ENCODE data around the gene CD68. TPM values are rescaled to one million over a fixed set of nuclear protein-coding genes. Genes with fewer than 3 reads are reported as not detected.
"Not testable (repeated sequence)": the region's sequence is repeated elsewhere in the genome, so short reads cannot be mapped to it uniquely, and the experiment has no call there.

Gene CD68
- total and polyA plus RNA-seq, 4 donors, result 33.3 to 595 (median 395) TPM

DNA sequence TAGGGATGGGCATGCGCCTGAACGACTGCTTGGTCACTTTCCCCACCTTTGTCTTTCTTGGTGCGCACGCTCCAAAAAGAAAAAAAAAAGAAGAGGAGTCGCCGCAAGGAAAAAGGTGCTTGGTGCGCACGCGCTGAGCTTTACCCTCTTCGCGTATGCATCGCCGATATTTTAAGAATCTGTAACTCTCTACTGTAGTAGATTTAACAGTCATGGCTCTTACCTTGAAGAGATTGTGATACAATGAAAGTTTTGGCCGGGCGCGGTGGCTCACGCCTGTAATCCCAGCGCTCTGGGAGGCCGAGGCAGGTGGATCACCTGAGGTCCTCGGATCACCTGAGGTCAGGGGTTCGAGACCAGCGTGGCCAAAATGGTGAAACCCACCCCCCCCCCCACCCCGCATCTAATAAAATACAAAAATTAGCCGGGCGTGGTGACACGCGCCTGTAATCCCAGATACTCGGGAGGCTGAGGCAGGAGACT lies 35.9 kb downstream of the CD68 start:
- Histone ChIP-seq H3K27me3 (ENCODE audit: control insufficient read depth in 3 of 3, insufficient read depth in 3 of 3, low read length in 2 of 3) (no peaks in the 10 kb centered on the region), H3K36me3 (ENCODE audit: control insufficient read depth in 4 of 4, insufficient read depth in 4 of 4, low read length in 4 of 4) (peaks cover 0 to 11% (median 1%) of the 10 kb centered on the region in 4 donors), H3K9me3 (ENCODE audit: control insufficient read depth in 4 of 4, insufficient read depth in 3 of 4, low read length in 3 of 4) (no peaks in the 10 kb centered on the region), H3K4me1 (ENCODE audit: control insufficient read depth in 5 of 5, insufficient read depth in 5 of 5, low read length in 5 of 5) (peaks cover 5 to 23% (median 16%) of the 10 kb centered on the region in 5 donors), H3K9ac (ENCODE audit: insufficient read depth in 1 of 2, low read length in 2 of 2) (peak overlapping the region in 1 of 2 donors; percentile 91), H3K27ac (ENCODE audit: low read depth in 1 of 2, low read length in 1 of 2) (peak overlapping the region; percentile 61 to 85), H3K4me3 (no peak overlapping the region)
- DNase-seq, result no peak
- TF ChIP-seq, protein P1, sequence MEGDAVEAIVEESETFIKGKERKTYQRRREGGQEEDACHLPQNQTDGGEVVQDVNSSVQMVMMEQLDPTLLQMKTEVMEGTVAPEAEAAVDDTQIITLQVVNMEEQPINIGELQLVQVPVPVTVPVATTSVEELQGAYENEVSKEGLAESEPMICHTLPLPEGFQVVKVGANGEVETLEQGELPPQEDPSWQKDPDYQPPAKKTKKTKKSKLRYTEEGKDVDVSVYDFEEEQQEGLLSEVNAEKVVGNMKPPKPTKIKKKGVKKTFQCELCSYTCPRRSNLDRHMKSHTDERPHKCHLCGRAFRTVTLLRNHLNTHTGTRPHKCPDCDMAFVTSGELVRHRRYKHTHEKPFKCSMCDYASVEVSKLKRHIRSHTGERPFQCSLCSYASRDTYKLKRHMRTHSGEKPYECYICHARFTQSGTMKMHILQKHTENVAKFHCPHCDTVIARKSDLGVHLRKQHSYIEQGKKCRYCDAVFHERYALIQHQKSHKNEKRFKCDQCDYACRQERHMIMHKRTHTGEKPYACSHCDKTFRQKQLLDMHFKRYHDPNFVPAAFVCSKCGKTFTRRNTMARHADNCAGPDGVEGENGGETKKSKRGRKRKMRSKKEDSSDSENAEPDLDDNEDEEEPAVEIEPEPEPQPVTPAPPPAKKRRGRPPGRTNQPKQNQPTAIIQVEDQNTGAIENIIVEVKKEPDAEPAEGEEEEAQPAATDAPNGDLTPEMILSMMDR (IDR thresholded peaks at IDR 0.05; ENCODE audit: control extremely low read depth, extremely low read depth), result no peak
- no peak for ATAC-seq (ENCODE audit: insufficient read depth, low FRiP score)
- 6 to 7% methylated on average over 28 of the region's 28 CpGs for WGBS, 2 donors

DNA sequence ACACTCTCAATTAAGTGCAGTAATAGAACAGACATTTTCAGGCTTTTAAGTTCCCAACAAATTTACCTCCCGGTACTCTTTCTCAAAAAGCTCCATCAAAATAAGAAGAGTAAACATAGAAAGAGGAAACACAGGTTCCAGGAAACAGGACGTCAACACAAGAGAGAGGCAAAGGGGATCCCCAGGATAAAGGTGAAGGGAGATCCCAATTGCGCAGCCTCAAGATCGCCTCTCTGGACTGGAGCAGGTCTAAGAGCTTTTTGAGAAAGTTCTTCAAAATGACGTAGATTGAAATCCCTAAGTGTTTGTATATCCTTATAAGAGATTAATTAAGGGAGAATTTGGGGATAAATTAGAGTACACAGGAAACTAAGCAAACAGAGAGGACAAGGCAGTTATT lies 39.2 kb downstream of the CD68 start:
- WGBS, 2 donors, result 56 to 66% methylated on average over 5 of the region's 5 CpGs
- TF ChIP-seq, protein P1 (IDR thresholded peaks at IDR 0.05; ENCODE audit: control extremely low read depth, extremely low read depth), result no peak
- no peak overlapping the region for H3K4me3 ChIP-seq
- H3K27me3 ChIP-seq (ENCODE audit: control insufficient read depth in 3 of 3, insufficient read depth in 3 of 3, low read length in 2 of 3), result no peaks in the 10 kb centered on the region
- H3K4me1 ChIP-seq (ENCODE audit: control insufficient read depth in 5 of 5, insufficient read depth in 5 of 5, low read length in 5 of 5), result peaks cover 0 to 5% (median 2%) of the 10 kb centered on the region in 5 donors
- H3K9me3 ChIP-seq (ENCODE audit: control insufficient read depth in 4 of 4, insufficient read depth in 3 of 4, low read length in 3 of 4), result no peaks in the 10 kb centered on the region
- DNase-seq (no peak), ATAC-seq (ENCODE audit: insufficient read depth, low FRiP score) (no peak)
- no peaks in the 10 kb centered on the region for H3K36me3 ChIP-seq (ENCODE audit: control insufficient read depth in 4 of 4, insufficient read depth in 4 of 4, low read length in 4 of 4)
- H3K9ac ChIP-seq (ENCODE audit: insufficient read depth in 1 of 2, low read length in 2 of 2), result no peak overlapping the region
- H3K27ac ChIP-seq (ENCODE audit: low read depth in 1 of 2, low read length in 1 of 2), result no peak overlapping the region

DNA sequence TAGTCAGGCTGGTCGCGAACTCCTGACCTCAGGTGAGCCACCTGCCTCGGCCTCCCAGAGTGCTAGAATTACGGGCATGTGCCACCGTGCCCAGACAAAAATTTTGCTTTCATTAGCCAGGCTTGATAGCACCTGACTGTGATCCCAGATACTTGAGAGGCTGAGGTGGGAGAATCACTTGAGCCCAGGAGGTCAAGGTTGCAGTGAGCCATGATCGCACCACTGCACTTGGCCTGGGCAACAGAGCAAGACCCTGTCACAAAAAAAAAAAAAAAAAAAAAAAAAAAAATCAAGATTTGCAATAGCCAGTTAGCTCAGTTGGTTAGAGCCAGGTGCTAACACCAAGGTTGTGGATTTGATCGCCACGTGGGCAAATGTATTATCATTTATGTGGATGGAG lies 41.4 kb downstream of the CD68 start:
- no peaks in the 10 kb centered on the region for H3K36me3 ChIP-seq (ENCODE audit: control insufficient read depth in 4 of 4, insufficient read depth in 4 of 4, low read length in 4 of 4)
- no peak overlapping the region for H3K9ac ChIP-seq (ENCODE audit: insufficient read depth in 1 of 2, low read length in 2 of 2)
- H3K4me3 ChIP-seq, result no peak overlapping the region
- no peaks in the 10 kb centered on the region for H3K4me1 ChIP-seq (ENCODE audit: control insufficient read depth in 5 of 5, insufficient read depth in 5 of 5, low read length in 5 of 5)
- TF ChIP-seq, protein P1 (IDR thresholded peaks at IDR 0.05; ENCODE audit: control extremely low read depth, extremely low read depth), result no peak
- ATAC-seq (ENCODE audit: insufficient read depth, low FRiP score) (no peak), DNase-seq (no peak)
- H3K9me3 ChIP-seq (ENCODE audit: control insufficient read depth in 4 of 4, insufficient read depth in 3 of 4, low read length in 3 of 4), result no peaks in the 10 kb centered on the region
- 95 to 97% methylated on average over 8 of the region's 8 CpGs for WGBS, 2 donors
- H3K27ac ChIP-seq (ENCODE audit: low read depth in 1 of 2, low read length in 1 of 2), result no peak overlapping the region
- H3K27me3 ChIP-seq (ENCODE audit: control insufficient read depth in 3 of 3, insufficient read depth in 3 of 3, low read length in 2 of 3), result no peaks in the 10 kb centered on the region

DNA sequence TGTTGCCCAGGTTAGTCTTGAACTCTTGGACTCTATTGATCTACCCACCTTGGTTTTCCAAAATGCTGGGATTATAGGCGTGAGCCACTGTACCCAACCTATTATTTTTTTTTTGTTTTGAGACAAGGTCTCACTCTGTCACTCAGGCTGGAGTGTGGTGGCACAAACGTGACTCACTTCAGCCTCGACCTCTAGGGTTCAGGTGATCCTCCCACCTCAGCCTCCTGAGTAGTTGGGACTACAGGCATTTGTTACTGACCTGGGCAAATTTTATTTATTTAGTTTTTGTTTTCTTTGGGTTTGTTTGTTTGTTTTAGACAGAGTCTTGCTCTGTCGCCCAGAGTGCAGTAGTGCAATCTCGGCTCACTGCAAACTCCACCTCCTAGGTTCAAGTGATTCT lies 44.2 kb downstream of the CD68 start:
- no peak for DNase-seq
- Histone ChIP-seq H3K27ac (ENCODE audit: low read depth in 1 of 2, low read length in 1 of 2) (no peak overlapping the region), H3K4me3 (no peak overlapping the region), H3K9ac (ENCODE audit: insufficient read depth in 1 of 2, low read length in 2 of 2) (no peak overlapping the region), H3K4me1 (ENCODE audit: control insufficient read depth in 5 of 5, insufficient read depth in 5 of 5, low read length in 5 of 5) (peaks cover 0 to 16% (median 0%) of the 10 kb centered on the region in 5 donors), H3K27me3 (ENCODE audit: control insufficient read depth in 3 of 3, insufficient read depth in 3 of 3, low read length in 2 of 3) (no peaks in the 10 kb centered on the region), H3K36me3 (ENCODE audit: control insufficient read depth in 4 of 4, insufficient read depth in 4 of 4, low read length in 4 of 4) (peaks cover 0 to 4% (median 2%) of the 10 kb centered on the region in 4 donors), H3K9me3 (ENCODE audit: control insufficient read depth in 4 of 4, insufficient read depth in 3 of 4, low read length in 3 of 4) (no peaks in the 10 kb centered on the region)
- WGBS, 2 donors, result 86 to 90% methylated on average over 5 of the region's 5 CpGs
- ATAC-seq (ENCODE audit: insufficient read depth, low FRiP score), result no peak
- TF ChIP-seq, protein P1 (IDR thresholded peaks at IDR 0.05; ENCODE audit: control extremely low read depth, extremely low read depth), result no peak

DNA sequence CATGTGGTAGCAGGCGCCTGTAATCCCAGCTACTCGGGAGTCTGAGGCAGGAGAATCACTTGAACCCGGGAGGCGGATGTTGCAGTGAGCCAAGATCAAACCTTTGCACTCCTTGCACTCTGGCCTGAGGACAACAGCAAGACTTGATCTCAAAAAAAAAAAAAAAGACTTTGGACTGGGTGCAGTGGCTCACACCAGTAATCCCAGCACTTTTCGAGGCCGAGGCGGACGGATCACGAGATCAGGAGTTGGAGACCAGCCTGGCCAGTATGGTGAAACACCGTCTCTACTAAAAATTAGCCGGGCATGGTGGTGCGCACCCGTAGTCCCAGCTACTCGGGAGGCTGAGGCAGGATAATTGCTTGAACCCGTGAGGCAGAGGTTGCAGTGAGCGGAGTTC lies 46.3 kb downstream of the CD68 start:
- H3K9me3 ChIP-seq (ENCODE audit: control insufficient read depth in 4 of 4, insufficient read depth in 3 of 4, low read length in 3 of 4); H3K9ac ChIP-seq (ENCODE audit: insufficient read depth in 1 of 2, low read length in 2 of 2); H3K4me3 ChIP-seq; DNase-seq; ATAC-seq (ENCODE audit: insufficient read depth, low FRiP score); H3K36me3 ChIP-seq (ENCODE audit: control insufficient read depth in 4 of 4, insufficient read depth in 4 of 4, low read length in 4 of 4); H3K27me3 ChIP-seq (ENCODE audit: control insufficient read depth in 3 of 3, insufficient read depth in 3 of 3, low read length in 2 of 3); H3K27ac ChIP-seq (ENCODE audit: low read depth in 1 of 2, low read length in 1 of 2): not testable (repeated sequence)
- WGBS, 2 donors, result 96 to 98% methylated on average over 16 of the region's 16 CpGs
- peaks cover 0 to 16% (median 0%) of the 10 kb centered on the region in 5 donors for H3K4me1 ChIP-seq (ENCODE audit: control insufficient read depth in 5 of 5, insufficient read depth in 5 of 5, low read length in 5 of 5)
